Endothelial cell of umbilical vein (primary cell): ENCODE data around the gene CLDN22. TPM values are rescaled to one million over a fixed set of nuclear protein-coding genes. Genes with fewer than 3 reads are reported as not detected.
A peak's percentile ranks its signal among the peaks of the same experiment; 100 is the strongest.

ENCODE experiments used
- BruUV-seq: library from RNA; stranded (reverse); fragments of 400-500 nt; replicated peaks from 2 replicates; lab custom pipeline; 2021; lab: Mats Ljungman, UMichigan
- CTCF ChIA-PET: fragments of 300-600, 350-600 bp; sonication (Branson Sonifier 250); formaldehyde crosslinking; loops from one replicate; lab custom pipeline; 2021; ENCODE audit warnings: antibody characterized with exemption, inconsistent platforms; lab: Charles Lee
- POLR2A ChIA-PET: fragments of 300-600, 350-600 bp; sonication (Branson Sonifier 250); formaldehyde crosslinking; loops from one replicate; lab custom pipeline; 2021; ENCODE audit warnings: antibody characterized with exemption, inconsistent platforms; lab: Charles Lee
- DNase-seq: peaks from one replicate; pipeline ENCODE4 v3.0.0-alpha.2; 2011; ENCODE audit warnings: low read depth, low spot score
- FAIRE-seq: peaks from 2 replicates; lab custom pipeline; 2011; peaks lifted over from hg19 to GRCh38; lab: Jason Lieb, UNC
- H2AFZ ChIP-seq: 2 replicates; pipeline ENCODE4 v1.6.0; 2012; ENCODE audit warnings: low read depth, low read length, control low read depth, inconsistent platforms
- H3K27ac ChIP-seq: 2 replicates; pipeline ENCODE4 v1.5.1; 2011; ENCODE audit warnings: low read depth, mild to moderate bottlenecking, control low read depth, low read length, moderate library complexity; ENCODE audit not compliant: insufficient read depth
- H3K27me3 ChIP-seq, 2 experiments: 2 replicates each; pipeline versions ENCODE4 v1.6.0 to v1.6.1; 2011; ENCODE audit warnings: low read length in 2 of 2, mixed read lengths in 1 of 2; ENCODE audit not compliant: control insufficient read depth in 2 of 2, insufficient read depth in 2 of 2
- H3K36me3 ChIP-seq, 2 experiments: 2 replicates in 1 of 2; 3 replicates in 1 of 2; pipeline ENCODE4 v1.5.1; 2011; ENCODE audit warnings: low read length in 2 of 2, mild to moderate bottlenecking in 1 of 2, moderate library complexity in 1 of 2; ENCODE audit not compliant: control insufficient read depth in 2 of 2, insufficient read depth in 2 of 2; ENCODE audit errors: extremely low read depth in 1 of 2
- H3K4me1 ChIP-seq: 3 replicates; pipeline ENCODE4 v1.5.1; 2011; ENCODE audit warnings: mild to moderate bottlenecking, low read length; ENCODE audit not compliant: control insufficient read depth, insufficient read depth; ENCODE audit errors: extremely low read depth
- H3K4me2 ChIP-seq: 2 replicates; pipeline ENCODE4 v1.6.1; 2011; ENCODE audit warnings: low read length, control low read depth, mixed read lengths; ENCODE audit not compliant: insufficient read depth
- H3K4me3 ChIP-seq, 3 experiments: fragments of 200-600 bp in 1 of 3; sonication (generic), shearing (Covaris generic) in 1 of 3; replicated peaks in 1 of 3; 2 replicates each; pipeline ENCODE4 v1.5.1; 2011 to 2016; ENCODE audit warnings: control low read depth in 3 of 3, low read length in 3 of 3, mild to moderate bottlenecking in 2 of 3, inconsistent platforms in 1 of 3, low read depth in 1 of 3, moderate library complexity in 1 of 3; ENCODE audit not compliant: insufficient read depth in 1 of 3
- H3K79me2 ChIP-seq: 2 replicates; pipeline ENCODE4 v1.6.0; 2012; ENCODE audit warnings: low read length, inconsistent platforms; ENCODE audit not compliant: control insufficient read depth, insufficient read depth
- H3K9ac ChIP-seq: replicated peaks from 2 replicates; pipeline ENCODE3; 2011; ENCODE audit warnings: low read length, control low read depth; ENCODE audit not compliant: insufficient read depth; ENCODE audit errors: extremely low read depth
- H3K9me1 ChIP-seq: replicated peaks from 3 replicates; pipeline ENCODE4 v1.6.0; 2011; ENCODE audit warnings: mild to moderate bottlenecking, low read length; ENCODE audit not compliant: control insufficient read depth, insufficient read depth; ENCODE audit errors: extremely low read depth
- H3K9me3 ChIP-seq: replicated peaks from 2 replicates; pipeline ENCODE4 v1.5.1; 2012; ENCODE audit warnings: low read length, inconsistent platforms; ENCODE audit not compliant: control insufficient read depth, insufficient read depth
- H4K20me1 ChIP-seq: replicated peaks from 2 replicates; pipeline ENCODE3; 2011; ENCODE audit warnings: mild to moderate bottlenecking, low read length; ENCODE audit not compliant: control insufficient read depth, insufficient read depth; ENCODE audit errors: extremely low read depth
- EZH2 ChIP-seq: IDR thresholded peaks from 2 replicates; pipeline ENCODE4 v1.6.1; 2012; ENCODE audit warnings: borderline replicate concordance, low read depth, mild to moderate bottlenecking, moderate library complexity, low read length, inconsistent platforms; ENCODE audit not compliant: severe bottlenecking
- FOS ChIP-seq: IDR thresholded peaks from 2 replicates; pipeline ENCODE4 v1.6.1; 2011; ENCODE audit warnings: mild to moderate bottlenecking, low read length, moderate library complexity, borderline replicate concordance; ENCODE audit not compliant: insufficient read depth
- GATA2 ChIP-seq: IDR thresholded peaks from 2 replicates; pipeline ENCODE4 v1.7.0; 2011; ENCODE audit warnings: low read depth, mild to moderate bottlenecking, moderate library complexity, mixed read lengths, low read length; ENCODE audit not compliant: insufficient read length, insufficient read depth
- JUN ChIP-seq: IDR thresholded peaks from 2 replicates; pipeline ENCODE4 v1.6.1; 2011; ENCODE audit warnings: borderline replicate concordance, low read depth; ENCODE audit not compliant: insufficient read length, insufficient read depth
- MAX ChIP-seq: IDR thresholded peaks from 2 replicates; pipeline ENCODE4 v1.6.1; 2011; ENCODE audit not compliant: insufficient read depth, insufficient read length
- MYC ChIP-seq: IDR thresholded peaks from one replicate; pipeline ENCODE4 v1.6.1; 2011; ENCODE audit warnings: mild to moderate bottlenecking, low read depth, low read length
- POLR2A ChIP-seq: IDR thresholded peaks from 2 replicates; pipeline ENCODE4 v1.6.1; 2012; ENCODE audit warnings: low read depth, mild to moderate bottlenecking, control low read depth, low read length
- POLR2AphosphoS5 ChIP-seq: IDR thresholded peaks from 2 replicates; pipeline ENCODE4 v1.6.1; 2012; ENCODE audit warnings: low read depth, mild to moderate bottlenecking, control low read depth, low read length, moderate library complexity; ENCODE audit not compliant: insufficient read depth
- dilution Hi-C: fragments of 300-500 bp; cut with MboI; formaldehyde crosslinking; loops from one replicate; pipeline ENCODE4 v1.15.0; 2019; ENCODE audit warnings: low sequenced_read_pairs; ENCODE audit not compliant: extremely low pct_ligation_motif_present
- intact Hi-C: fragments of 100-400 bp; cut with micrococcal nuclease; formaldehyde crosslinking; loops from one replicate; pipeline ENCODE4 v1.10.0; 2022
- polyA plus RNA-seq, 4 experiments: library from polyadenylated mRNA; depleted of rRNA in 3 of 4; stranded (reverse) in 3 of 4; unstranded in 1 of 4; fragments of >200 nt; gene quantifications; 2 replicates each; pipeline versions ENCODE4 v1.2.1 to v1.2.3, GENCODE V29; 2011 to 2012; ENCODE audit warnings: missing spikeins in 1 of 4
- total RNA-seq: library from RNA; stranded (reverse); gene quantifications from 2 replicates; pipeline ENCODE4 v1.2.3, GENCODE V29; 2021

The CLDN22 gene
- total and polyA plus RNA-seq, 2 donors (not counting 3 experiments of a cell fraction or from before 2014, with no cell fraction given), result not detected

GRCh38 chr4:183303301-183303700 lies 16.8 kb downstream of the CLDN22 start:
- intact Hi-C loops (no loop called here), dilution Hi-C loops (no loop called here)
- CTCF ChIA-PET, result interaction anchor here (1.4 kb wide), 1 partner anchor 12 kb away, joined by 5 read pairs; no protein-coding TSS in a partner anchor
- H3K9me3 ChIP-seq, result no peaks in the 10 kb centered on the region
- no peak overlapping the region for H3K27ac ChIP-seq
- H4K20me1 ChIP-seq, result no peaks in the 10 kb centered on the region
- H3K4me2 ChIP-seq, result no peak overlapping the region
- POLR2A ChIA-PET, result no interaction called here
- H3K9me1 ChIP-seq, result no peaks in the 10 kb centered on the region
- peaks cover 19% of the 10 kb centered on the region for H3K4me1 ChIP-seq
- FAIRE-seq, result no peak
- BruUV-seq, result no TSS peak
- no peaks in the 10 kb centered on the region for H3K79me2 ChIP-seq
- no peak for TF ChIP-seq MAX
- TF ChIP-seq MYC, result no peak
- TF ChIP-seq EZH2, result no peak
- no peak for TF ChIP-seq POLR2AphosphoS5
- TF ChIP-seq POLR2A, result no peak
- no peak for TF ChIP-seq FOS
- no peak for TF ChIP-seq JUN
- H2AFZ ChIP-seq, result no peak overlapping the region
- H3K27me3 ChIP-seq, result no peaks in the 10 kb centered on the region
- DNase-seq, result no peak
- H3K9ac ChIP-seq, result no peak overlapping the region
- H3K4me3 ChIP-seq, result no peak overlapping the region
- H3K36me3 ChIP-seq, result no peaks in the 10 kb centered on the region

GRCh38 chr4:183300655-183301054 lies 19.4 kb downstream of the CLDN22 start:
- Histone ChIP-seq H2AFZ (peak overlapping the region; percentile 60), H3K27me3 (no peaks in the 10 kb centered on the region), H3K9me1 (no peaks in the 10 kb centered on the region), H3K27ac (peak overlapping the region; percentile 31), H3K9me3 (no peaks in the 10 kb centered on the region), H4K20me1 (no peaks in the 10 kb centered on the region), H3K36me3 (no peaks in the 10 kb centered on the region), H3K79me2 (no peaks in the 10 kb centered on the region), H3K9ac (peak overlapping the region; percentile 20), H3K4me1 (peaks cover 19% of the 10 kb centered on the region), H3K4me3 (no peak overlapping the region), H3K4me2 (peak overlapping the region; percentile 79)
- POLR2A ChIA-PET, result no interaction called here
- TF ChIP-seq FOS, result no peak
- peak; percentile 60 for TF ChIP-seq GATA2
- no peak for FAIRE-seq
- DNase-seq, result peak; percentile 54
- BruUV-seq, result no TSS peak
- CTCF ChIA-PET, result interaction anchor here (0.7 to 2.4 kb wide), 5 partner anchors 10 to 107 kb away, joined by 3 to 11 read pairs (median 4); no protein-coding TSS in a partner anchor
- intact Hi-C loops (loop anchor here (1.0 kb wide), 2 partner anchors 12 to 35 kb away; no protein-coding TSS in a partner anchor), dilution Hi-C loops (no loop called here)
